Omental fat pad (tissue), 4 donors: ENCODE data around the gene PTPN22. TPM values are rescaled to one million over a fixed set of nuclear protein-coding genes. Genes with fewer than 3 reads are reported as not detected.
A peak's percentile ranks its signal among the peaks of the same experiment; 100 is the strongest.

ENCODE experiments used
- ATAC-seq: fragments of 150-250 bp; one replicate; pipeline ENCODE4 v1.9.1; 2016; ENCODE audit warnings: mild to moderate bottlenecking, moderate library complexity; ENCODE audit not compliant: low FRiP score
- DNase-seq: peaks from one replicate; pipeline ENCODE4 v3.0.0-alpha.2; 2019; ENCODE audit warnings: low spot score
- total RNA-seq, 4 donors: library from RNA; depleted of rRNA; stranded (reverse); fragments of >200 nt; gene quantifications; one replicate each; pipeline ENCODE4 v1.1.0, GENCODE V29; 2016
- TF ChIP-seq, protein P1 (sequence below), 3 donors: fragments of 450-650 bp; IDR thresholded peaks; one replicate each; pipeline ENCODE4 v1.5.1; 2016 to 2017; ENCODE audit warnings: antibody characterized with exemption in 3 of 3, mild to moderate bottlenecking in 3 of 3, moderate library complexity in 2 of 3

The PTPN22 gene
- total RNA-seq, 4 donors from 2014 or later = 2.8 to 6.8 (median 3.2) TPM

DNA sequence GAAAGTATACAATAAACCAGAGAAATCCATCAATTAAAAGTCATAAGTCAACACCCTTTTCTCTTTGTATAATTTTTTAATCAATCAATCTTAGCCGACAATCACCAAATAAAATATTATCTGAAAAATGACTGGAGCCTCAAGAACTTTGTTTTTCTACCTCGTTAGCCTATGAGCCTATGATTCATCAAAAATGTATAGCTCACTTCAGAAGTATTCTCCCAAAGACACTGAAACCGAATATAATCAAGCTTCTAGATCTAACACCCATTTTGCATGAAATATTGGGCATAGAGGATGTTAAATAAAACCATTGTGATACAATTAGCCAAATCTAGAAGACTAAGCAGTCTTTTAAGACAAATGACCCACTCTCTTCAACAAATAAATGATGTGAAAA, 41.5 kb downstream of the PTPN22 start:
- TF ChIP-seq, protein P1, sequence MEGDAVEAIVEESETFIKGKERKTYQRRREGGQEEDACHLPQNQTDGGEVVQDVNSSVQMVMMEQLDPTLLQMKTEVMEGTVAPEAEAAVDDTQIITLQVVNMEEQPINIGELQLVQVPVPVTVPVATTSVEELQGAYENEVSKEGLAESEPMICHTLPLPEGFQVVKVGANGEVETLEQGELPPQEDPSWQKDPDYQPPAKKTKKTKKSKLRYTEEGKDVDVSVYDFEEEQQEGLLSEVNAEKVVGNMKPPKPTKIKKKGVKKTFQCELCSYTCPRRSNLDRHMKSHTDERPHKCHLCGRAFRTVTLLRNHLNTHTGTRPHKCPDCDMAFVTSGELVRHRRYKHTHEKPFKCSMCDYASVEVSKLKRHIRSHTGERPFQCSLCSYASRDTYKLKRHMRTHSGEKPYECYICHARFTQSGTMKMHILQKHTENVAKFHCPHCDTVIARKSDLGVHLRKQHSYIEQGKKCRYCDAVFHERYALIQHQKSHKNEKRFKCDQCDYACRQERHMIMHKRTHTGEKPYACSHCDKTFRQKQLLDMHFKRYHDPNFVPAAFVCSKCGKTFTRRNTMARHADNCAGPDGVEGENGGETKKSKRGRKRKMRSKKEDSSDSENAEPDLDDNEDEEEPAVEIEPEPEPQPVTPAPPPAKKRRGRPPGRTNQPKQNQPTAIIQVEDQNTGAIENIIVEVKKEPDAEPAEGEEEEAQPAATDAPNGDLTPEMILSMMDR (IDR thresholded peaks at IDR 0.05) = no peak
- no peak for ATAC-seq
- DNase-seq = no peak

DNA sequence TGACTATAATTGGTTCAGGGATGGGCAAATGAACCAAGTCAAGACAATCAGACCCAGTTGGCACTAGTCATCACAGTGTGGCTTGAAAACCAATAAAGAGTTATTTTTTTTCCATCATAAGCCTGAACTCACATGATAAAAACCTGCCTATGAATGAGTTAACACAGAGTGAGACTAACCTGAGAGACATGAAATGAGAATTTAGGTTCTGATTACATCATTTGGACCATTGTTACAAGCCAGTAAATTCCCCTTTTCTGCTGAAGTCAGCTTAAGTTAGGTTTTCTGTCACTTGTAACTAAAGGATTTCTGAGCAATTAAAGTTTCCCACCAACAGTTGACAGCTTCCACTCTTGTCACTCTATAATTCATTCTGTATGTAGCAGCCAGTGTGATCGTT, 49.6 kb downstream of the PTPN22 start:
- TF ChIP-seq, protein P1 (IDR thresholded peaks at IDR 0.05) = no peak

DNA sequence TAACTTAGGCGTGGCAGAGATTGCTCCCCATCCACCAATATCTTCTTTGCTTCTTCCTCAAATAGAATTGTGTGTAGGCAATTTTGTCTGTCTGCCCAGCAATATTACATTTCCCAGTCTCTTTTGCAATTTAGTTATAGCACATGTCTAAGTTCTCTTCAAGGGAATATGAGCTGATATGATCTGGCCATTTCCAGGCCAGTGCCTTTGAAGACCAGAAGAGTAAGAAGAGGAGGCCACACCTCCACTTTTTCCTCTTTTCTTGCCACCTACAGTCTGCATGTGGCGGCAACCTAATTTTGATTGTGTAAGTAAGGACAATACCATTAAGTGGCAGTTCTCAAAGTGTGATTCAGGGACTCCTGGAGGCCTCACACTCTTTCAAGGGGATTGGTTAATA, 52.9 kb downstream of the PTPN22 start:
- DNase-seq (no peak), ATAC-seq (no peak)
- TF ChIP-seq, protein P1 (IDR thresholded peaks at IDR 0.05) = no peak

More for the DNA sequence above, 49.6 kb downstream of the PTPN22 start:
- ATAC-seq = no peak
- no peak for DNase-seq

DNA sequence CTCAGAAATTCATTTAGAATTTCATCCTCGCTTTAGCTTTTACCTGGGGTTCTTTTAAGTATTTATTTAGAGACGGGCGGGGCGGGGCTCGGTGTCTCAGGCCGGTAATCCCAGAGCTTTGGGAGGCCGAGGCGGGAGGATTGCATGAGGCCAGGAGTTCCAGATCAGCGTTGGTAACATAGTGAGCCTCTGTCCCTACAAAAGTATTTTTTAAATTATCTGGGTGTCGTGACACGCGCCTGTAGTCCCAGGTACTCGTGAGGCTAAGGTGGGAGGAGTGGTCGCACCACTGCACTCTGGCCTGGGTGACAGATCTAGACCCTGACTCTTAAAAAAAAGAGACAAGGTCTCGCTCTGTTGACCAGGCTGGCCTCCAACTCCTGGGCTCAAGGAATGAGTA, 58.3 kb downstream of the PTPN22 start:
- ATAC-seq = no peak
- TF ChIP-seq, protein P1 (IDR thresholded peaks at IDR 0.05) = no peak

DNA sequence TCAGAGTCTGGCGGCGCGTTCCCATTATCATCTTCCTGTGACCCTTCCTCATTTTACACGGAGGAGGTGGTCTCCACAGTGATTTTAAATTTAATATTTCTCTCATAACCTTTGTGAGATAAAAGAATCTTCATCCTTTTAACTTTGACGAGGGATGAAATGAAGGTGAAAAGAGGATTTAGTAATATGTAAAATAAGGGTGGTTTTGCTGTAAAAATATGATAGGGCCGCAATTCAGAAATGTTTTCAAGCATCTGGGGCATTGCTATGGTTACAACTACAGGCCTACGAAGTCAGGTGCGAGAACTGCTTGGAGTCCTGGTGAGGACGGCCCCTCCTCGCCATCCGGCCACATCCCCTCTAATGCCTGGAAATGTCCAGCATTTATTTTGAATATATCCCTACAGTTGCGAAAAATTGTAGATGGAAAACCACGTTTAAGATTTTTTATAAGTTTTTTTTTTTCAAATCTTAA, 58.8 kb downstream of the PTPN22 start:
- ATAC-seq (no peak), DNase-seq (no peak)
- TF ChIP-seq, protein P1 (IDR thresholded peaks at IDR 0.05) = no peak

More for the DNA sequence above, 58.3 kb downstream of the PTPN22 start:
- DNase-seq = no peak

DNA sequence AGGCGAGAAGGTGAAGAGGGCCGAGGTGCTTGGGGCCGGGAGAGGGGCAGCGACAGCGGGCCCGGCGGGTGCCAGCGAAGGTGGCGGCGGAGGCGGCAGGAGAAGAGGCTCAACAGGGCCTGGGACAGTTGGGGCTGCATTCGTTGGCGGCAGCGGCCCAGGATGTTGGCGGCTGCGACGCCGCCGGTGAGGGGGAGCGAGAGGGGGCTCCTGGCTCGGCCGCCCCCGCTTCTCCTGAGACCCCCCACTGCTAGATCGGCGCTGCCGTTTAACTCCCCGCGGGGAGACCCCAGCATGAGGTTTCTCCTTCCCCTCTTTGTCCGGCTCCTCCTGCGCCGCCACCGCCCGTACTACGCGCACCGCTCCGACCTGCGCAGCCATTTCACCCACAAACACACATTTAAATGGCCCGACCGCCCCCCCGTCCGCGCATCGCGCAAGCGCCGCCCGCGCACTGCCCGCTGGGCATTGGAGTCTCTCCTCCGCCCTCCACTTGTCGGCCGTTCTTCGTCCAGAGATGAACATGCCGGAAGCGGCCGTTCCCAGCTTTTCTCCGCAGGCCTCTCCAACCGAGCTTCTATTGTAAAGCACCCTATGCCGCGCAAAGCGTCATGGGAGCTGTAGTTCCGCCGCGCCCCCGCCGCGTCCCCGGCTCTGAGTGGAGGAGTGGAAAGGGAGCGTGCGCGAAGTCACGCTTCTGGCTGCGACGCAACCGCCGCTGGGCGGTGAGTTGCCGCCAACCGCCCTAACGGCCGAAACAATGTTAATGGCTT, 59.4 kb downstream of the PTPN22 start, which contains the start of gene RSBN1:
TSS of gene RSBN1 (minus strand) at position 589 of the 773 bp plus-strand sequence. CDS start at position 525, 64 bp downstream.
- TF ChIP-seq, protein P1 (IDR thresholded peaks at IDR 0.05) = no peak
- ATAC-seq = peak; percentile 100
- DNase-seq = peak; percentile 91
